Heart left ventricle (tissue), 16 donors: ENCODE data around the gene NPAS2. TPM values are rescaled to one million over a fixed set of nuclear protein-coding genes. Genes with fewer than 3 reads are reported as not detected.

Experiments used
- ATAC-seq, 4 donors: fragments of 200-7000 bp; cut with Tn5 transposase; one replicate each; pipeline ENCODE4 v1.9.1; 2020 to 2022; ENCODE audit warnings: moderate library complexity in 4 of 4, mild to moderate bottlenecking in 3 of 4, moderate number of reproducible peaks in 1 of 4
- DNase-seq, 5 donors: peaks; one replicate each; pipeline ENCODE4 v3.0.0-alpha.2; 2020
- H3K27ac ChIP-seq, 12 donors: fragments of 200-600 bp; sonication (generic) in 4 of 12; one replicate each; pipeline versions ENCODE4 v1.5.0 to v1.8.0; 2016 to 2022; ENCODE audit warnings: mild to moderate bottlenecking in 2 of 12
- H3K27me3 ChIP-seq, 9 donors: fragments of 200-600 bp; sonication (generic) in 2 of 9; one replicate each; pipeline versions ENCODE4 v1.5.1 to v1.8.0; 2016 to 2022; ENCODE audit warnings: mild to moderate bottlenecking in 3 of 9
- H3K36me3 ChIP-seq, 9 donors: fragments of 200-600 bp; sonication (generic) in 2 of 9; one replicate each; pipeline versions ENCODE4 v1.5.0 to v1.8.0; 2018 to 2022; ENCODE audit warnings: mild to moderate bottlenecking in 2 of 9
- H3K4me1 ChIP-seq, 12 donors: fragments of 200-600 bp; sonication (generic) in 4 of 12; one replicate each; pipeline versions ENCODE4 v1.5.0 to v1.8.0; 2016 to 2022; ENCODE audit warnings: mild to moderate bottlenecking in 3 of 12
- H3K4me3 ChIP-seq, 12 donors: fragments of 200-600 bp; sonication (generic) in 4 of 12; one replicate each; pipeline versions ENCODE4 v1.5.0 to v1.8.0; 2017 to 2022; ENCODE audit warnings: mild to moderate bottlenecking in 9 of 12, moderate library complexity in 4 of 12
- H3K9me3 ChIP-seq, 12 donors: fragments of 200-600 bp; sonication (generic) in 4 of 12; one replicate each; pipeline versions ENCODE4 v1.5.0 to v1.8.0; 2016 to 2022; ENCODE audit warnings: mild to moderate bottlenecking in 1 of 12
- CTCF ChIP-seq, 12 donors: fragments of 200-600 bp; sonication (generic) in 4 of 12; IDR thresholded peaks; one replicate each; pipeline versions ENCODE4 v1.5.0 to v1.8.0; 2018 to 2022; ENCODE audit warnings: antibody characterized with exemption in 12 of 12, mild to moderate bottlenecking in 5 of 12
- POLR2A ChIP-seq, 2 donors: fragments of 450-650 bp; IDR thresholded peaks; one replicate each; pipeline ENCODE4 v1.6.1; 2017; ENCODE audit warnings: antibody characterized with exemption in 2 of 2, mild to moderate bottlenecking in 2 of 2, moderate library complexity in 2 of 2
- WGBS, 4 donors: extraction: QIAGEN DNeasy Blood & Tissue Kit in 2 of 4; methylation state at CpG; one replicate each; pipeline versions ENCODE4 v1.1.5 to v1.1.7; 2013 to 2018; 5-methylcytosine and 5-hydroxymethylcytosine counted together
- intact Hi-C, 10 donors: fragments of 100-400 bp; cut with DNase I; formaldehyde crosslinking; loops; one replicate each; pipeline versions ENCODE4 v1.11.1 to v1.14.2; 2022
- polyA plus RNA-seq, 2 donors: library from polyadenylated mRNA; stranded (reverse); fragments of 200-250 nt; gene quantifications; one replicate each; pipeline ENCODE4 v1.2.3, GENCODE V29; 2013
- total RNA-seq, 9 donors: library from RNA; depleted of rRNA in 2 of 9; stranded (reverse); fragments of >200 nt in 2 of 9; fragmentation: NEBNext Ultra II Directional in 3 of 9; extraction: Animal tissue kit (Norgen Biotek cat#: 25700) in 3 of 9; gene quantifications; one replicate each; pipeline versions ENCODE4 v1.1.0 to v1.2.4, GENCODE V29; 2016 to 2023
- donor health status: ischemic (EF 13 %, LVEDD 7.1; RV severe dilation, severe dysfunction).
- donor health status: healthy with polysubstance abuse.
- donor health status: DM: no; HTN: yes; CAD: no.
- donor health status: DM: no; HTN: no; CAD: no.
- donor health status: ischemic (EF 25% LVEDD 6.9; RV normal size, moderate dysfunction).
- donor health status: ischemic (EF 25% LVEDD 5.7; RV mildly dilated, moderate dysfunction).
- donor health status: healthy.
- donor health status: DM: yes; HTN: yes; CAD: no.
- donor health status: ischemic (EF 35%, LVEDD 5.7; RV mildly dilated, moderate dysfunction).
- donor health status: nonischemic (EF 11% LVEDD 7.7; RV severe dilation, severe dysfunction).
- donor health status: DM: yes; HTN: yes; CAD: no.
- donor health status: PGD.
- donor health status: ischemic (EF 29% LVEDD 5.4; RV normal size, mild dysfunction).
- donor health status: nonischemic (EF 23%, LVEDD 6.1; RV moderate dilation, normal function).

Gene NPAS2
- total and polyA plus RNA-seq, 11 donors: 28.2 to 144 (median 43.3) TPM

- no peak overlapping the region for H3K4me3 ChIP-seq
- no peaks in the 10 kb centered on the region for H3K9me3 ChIP-seq
- H3K27ac ChIP-seq: peak overlapping the region in 2 of 12 donors; percentile 2 to 52
- intact Hi-C loops: loop anchor here in 1 of 10 donors (5.0 kb wide), 1 partner anchor 36 kb away; no protein-coding TSS in a partner anchor
- H3K27me3 ChIP-seq: no peaks in the 10 kb centered on the region
- 86 to 96% (median 93%) methylated on average over 1 of the region's 1 CpG for WGBS, 4 donors
- no peak for DNase-seq
- peaks cover 0 to 23% (median 9%) of the 10 kb centered on the region in 12 donors for H3K4me1 ChIP-seq
- TF ChIP-seq CTCF (IDR thresholded peaks at IDR 0.05) (no peak), POLR2A (IDR thresholded peaks at IDR 0.05) (no peak)
- no peaks in the 10 kb centered on the region for H3K36me3 ChIP-seq
- no peak for ATAC-seq
Measured at GRCh38 chr2:100781009-100781325, 39.0 kb upstream of the NPAS2 start.

GRCh38 chr2:100781523-100782379 is 38.2 kb upstream of the NPAS2 start:
- no peak for DNase-seq
- Histone ChIP-seq H3K4me3 (no peak overlapping the region), H3K27ac (peak overlapping the region in 1 of 12 donors; percentile 52), H3K4me1 (peaks cover 0 to 27% (median 9%) of the 10 kb centered on the region in 12 donors), H3K9me3 (no peaks in the 10 kb centered on the region), H3K36me3 (no peaks in the 10 kb centered on the region), H3K27me3 (no peaks in the 10 kb centered on the region)
- intact Hi-C loops: loop anchor here in 1 of 10 donors (5.0 kb wide), 1 partner anchor 36 kb away; no protein-coding TSS in a partner anchor
- no peak for ATAC-seq
- 83 to 94% (median 92%) methylated on average over 11 to 12 of the region's 12 CpGs for WGBS, 4 donors
- TF ChIP-seq POLR2A (IDR thresholded peaks at IDR 0.05) (no peak), CTCF (IDR thresholded peaks at IDR 0.05) (no peak)

GRCh38 chr2:100782380-100782878 is 37.5 kb upstream of the NPAS2 start:
- Histone ChIP-seq H3K27me3 (no peaks in the 10 kb centered on the region), H3K36me3 (no peaks in the 10 kb centered on the region), H3K27ac (no peak overlapping the region), H3K9me3 (no peaks in the 10 kb centered on the region), H3K4me1 (peaks cover 0 to 32% (median 9%) of the 10 kb centered on the region in 12 donors), H3K4me3 (no peak overlapping the region)
- 88 to 94% (median 89%) methylated on average over 6 of the region's 6 CpGs for WGBS, 4 donors
- no peak for ATAC-seq
- intact Hi-C loops: loop anchor here in 1 of 10 donors (5.0 kb wide), 1 partner anchor 35 kb away; no protein-coding TSS in a partner anchor
- TF ChIP-seq CTCF (IDR thresholded peaks at IDR 0.05) (no peak), POLR2A (IDR thresholded peaks at IDR 0.05) (no peak)
- DNase-seq: no peak

- 73 to 91% (median 78%) methylated on average over 3 of the region's 3 CpGs for WGBS, 4 donors
- Histone ChIP-seq H3K4me1 (peaks cover 0 to 32% (median 9%) of the 10 kb centered on the region in 12 donors), H3K4me3 (no peak overlapping the region), H3K9me3 (no peaks in the 10 kb centered on the region), H3K36me3 (no peaks in the 10 kb centered on the region), H3K27ac (no peak overlapping the region), H3K27me3 (no peaks in the 10 kb centered on the region)
- ATAC-seq (no peak), DNase-seq (no peak)
- TF ChIP-seq CTCF (IDR thresholded peaks at IDR 0.05): no peak
- intact Hi-C loops: loop anchor here in 1 of 10 donors (5.0 kb wide), 1 partner anchor 33 kb away; no protein-coding TSS in a partner anchor
Measured at GRCh38 chr2:100783987-100784386, 36.0 kb upstream of the NPAS2 start.
